Hepatocyte (in vitro differentiated cells): ENCODE results near the gene PYGL. TPM values are rescaled to one million over a fixed set of nuclear protein-coding genes. Genes with fewer than 3 reads are reported as not detected.
"Not testable (repeated sequence)": the region's sequence is repeated elsewhere in the genome, so short reads cannot be mapped to it uniquely, and the experiment has no call there.

Source experiments
- DNase-seq: peaks from one replicate; pipeline ENCODE4 v3.0.0-alpha.2; 2016; ENCODE audit warnings: low spot score
- H2AFZ ChIP-seq: fragments of 200-600 bp; sonication (generic); 2 replicates; pipeline ENCODE4 v1.6.0; 2016; ENCODE audit warnings: antibody characterized with exemption, mild to moderate bottlenecking
- H3K27ac ChIP-seq: fragments of 200-600 bp; sonication (generic); 2 replicates; pipeline ENCODE4 v1.5.1; 2016; ENCODE audit warnings: mild to moderate bottlenecking
- H3K27me3 ChIP-seq: fragments of 200-600 bp; sonication (generic); 2 replicates; pipeline ENCODE4 v1.6.1; 2016
- H3K36me3 ChIP-seq: fragments of 200-600 bp; sonication (generic); replicated peaks from 2 replicates; pipeline ENCODE4 v1.5.1; 2016; ENCODE audit warnings: low read depth; ENCODE audit not compliant: insufficient read depth
- H3K4me1 ChIP-seq: fragments of 200-600 bp; sonication (generic); 2 replicates; pipeline ENCODE4 v1.5.1; 2016; ENCODE audit warnings: mild to moderate bottlenecking, moderate library complexity; ENCODE audit not compliant: insufficient read depth
- H3K4me2 ChIP-seq: fragments of 200-600 bp; sonication (generic); 2 replicates; pipeline ENCODE4 v1.6.0; 2016
- H3K4me3 ChIP-seq: fragments of 200-600 bp; sonication (generic); 2 replicates; pipeline ENCODE4 v1.5.1; 2016; ENCODE audit warnings: mild to moderate bottlenecking
- H3K79me2 ChIP-seq: fragments of 200-600 bp; sonication (generic); 2 replicates; pipeline ENCODE4 v1.6.0; 2017; ENCODE audit warnings: mild to moderate bottlenecking
- H3K9me2 ChIP-seq: fragments of 200-600 bp; sonication (generic); replicated peaks from 2 replicates; pipeline ENCODE4 v1.6.0; 2017; ENCODE audit warnings: mild to moderate bottlenecking; ENCODE audit not compliant: insufficient read depth
- H3K9me3 ChIP-seq: fragments of 200-600 bp; sonication (generic); 2 replicates; pipeline ENCODE4 v1.5.1; 2016; ENCODE audit warnings: low read depth, mild to moderate bottlenecking
- H4K20me1 ChIP-seq: fragments of 200-600 bp; sonication (generic); 2 replicates; pipeline ENCODE4 v1.6.0; 2016; ENCODE audit warnings: mild to moderate bottlenecking; ENCODE audit not compliant: insufficient read depth, poor library complexity, severe bottlenecking
- EZH2 ChIP-seq: fragments of 200-600 bp; sonication (generic); IDR thresholded peaks from 2 replicates; pipeline ENCODE4 v1.6.1; 2016; ENCODE audit warnings: antibody characterized with exemption, mild to moderate bottlenecking, borderline replicate concordance
- EZH2phosphoT487 ChIP-seq: fragments of 200-600 bp; sonication (generic); IDR thresholded peaks from one replicate; pipeline ENCODE4 v1.6.1; 2018; ENCODE audit warnings: antibody characterized with exemption, mild to moderate bottlenecking, low read depth, moderate library complexity; ENCODE audit not compliant: unreplicated experiment, severe bottlenecking
- WGBS: methylation state at CpG from one replicate; pipeline ENCODE4 v1.1.6; 2016; ENCODE audit warnings: low lambda C conversion rate; ENCODE audit errors: missing lambda C conversion rate; 5-methylcytosine and 5-hydroxymethylcytosine counted together
- polyA plus RNA-seq: library from polyadenylated mRNA; unstranded; fragments of >200 nt; fragmentation: Nextera tagmentation; extraction: Ambion mirVana; gene quantifications from 2 replicates; pipeline ENCODE4 v1.2.1, GENCODE V29; 2016
- total RNA-seq: library from RNA; depleted of rRNA; stranded (reverse); fragments of >200 nt; gene quantifications from 2 replicates; pipeline ENCODE4 v1.2.3, GENCODE V29; 2014
- TF ChIP-seq, protein P1 (sequence below): fragments of 200-600 bp; sonication (generic); IDR thresholded peaks from 2 replicates; pipeline ENCODE4 v1.5.1; 2016; ENCODE audit warnings: antibody characterized with exemption, mild to moderate bottlenecking; ENCODE audit not compliant: poor library complexity

The PYGL gene
- total and polyA plus RNA-seq, 2 experiments from 2014 or later: 37.9 to 51.6 TPM

DNA sequence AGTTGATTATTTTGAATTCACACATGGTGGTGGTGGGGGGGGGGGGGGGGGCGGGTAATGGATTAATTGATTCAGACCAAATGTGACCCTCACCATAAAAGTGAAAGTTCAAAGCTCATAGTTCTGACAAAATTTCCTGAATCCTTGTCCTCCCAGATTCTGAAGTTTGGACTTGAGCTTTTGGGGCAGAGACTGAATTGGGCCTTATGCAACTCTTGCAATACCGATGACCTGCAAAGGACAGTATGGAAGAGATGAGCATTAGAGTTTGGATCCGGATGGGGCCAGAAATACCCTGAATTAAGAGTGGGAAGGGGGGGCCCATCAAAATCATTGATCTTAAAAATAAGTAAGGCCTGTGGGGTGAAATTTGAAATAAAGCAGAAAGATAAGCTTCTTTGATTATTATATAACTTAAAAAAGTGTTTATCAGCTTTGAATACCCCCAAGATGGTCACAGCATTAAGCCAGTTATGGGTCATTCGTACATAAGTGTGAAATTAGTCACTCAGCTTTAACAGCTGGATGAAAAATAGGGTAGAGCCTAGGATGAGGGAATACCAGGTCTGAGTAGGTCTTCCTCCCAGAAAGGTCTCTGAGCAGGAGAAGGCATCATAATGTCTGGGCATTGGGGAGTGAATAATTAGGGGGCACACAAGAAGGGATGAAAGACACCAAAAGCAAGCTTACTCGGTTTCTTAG lies 2.1 kb upstream of the PYGL start:
- no peak overlapping the region for H2AFZ ChIP-seq
- no peak for DNase-seq
- no peak overlapping the region for H3K4me3 ChIP-seq
- no peaks in the 10 kb centered on the region for H3K9me3 ChIP-seq
- H3K36me3 ChIP-seq: no peaks in the 10 kb centered on the region
- H3K27me3 ChIP-seq: no peaks in the 10 kb centered on the region
- no peaks in the 10 kb centered on the region for H3K79me2 ChIP-seq
- no peak overlapping the region for H3K4me2 ChIP-seq
- TF ChIP-seq, protein P1, sequence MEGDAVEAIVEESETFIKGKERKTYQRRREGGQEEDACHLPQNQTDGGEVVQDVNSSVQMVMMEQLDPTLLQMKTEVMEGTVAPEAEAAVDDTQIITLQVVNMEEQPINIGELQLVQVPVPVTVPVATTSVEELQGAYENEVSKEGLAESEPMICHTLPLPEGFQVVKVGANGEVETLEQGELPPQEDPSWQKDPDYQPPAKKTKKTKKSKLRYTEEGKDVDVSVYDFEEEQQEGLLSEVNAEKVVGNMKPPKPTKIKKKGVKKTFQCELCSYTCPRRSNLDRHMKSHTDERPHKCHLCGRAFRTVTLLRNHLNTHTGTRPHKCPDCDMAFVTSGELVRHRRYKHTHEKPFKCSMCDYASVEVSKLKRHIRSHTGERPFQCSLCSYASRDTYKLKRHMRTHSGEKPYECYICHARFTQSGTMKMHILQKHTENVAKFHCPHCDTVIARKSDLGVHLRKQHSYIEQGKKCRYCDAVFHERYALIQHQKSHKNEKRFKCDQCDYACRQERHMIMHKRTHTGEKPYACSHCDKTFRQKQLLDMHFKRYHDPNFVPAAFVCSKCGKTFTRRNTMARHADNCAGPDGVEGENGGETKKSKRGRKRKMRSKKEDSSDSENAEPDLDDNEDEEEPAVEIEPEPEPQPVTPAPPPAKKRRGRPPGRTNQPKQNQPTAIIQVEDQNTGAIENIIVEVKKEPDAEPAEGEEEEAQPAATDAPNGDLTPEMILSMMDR: no peak
- TF ChIP-seq EZH2phosphoT487 (no peak), EZH2 (no peak)
- H4K20me1 ChIP-seq: no peaks in the 10 kb centered on the region
- no peak overlapping the region for H3K27ac ChIP-seq
- no peaks in the 10 kb centered on the region for H3K4me1 ChIP-seq
- WGBS: 94% methylated on average over 5 of the region's 5 CpGs
- H3K9me2 ChIP-seq: no peaks in the 10 kb centered on the region

GRCh38 chr14:50944647-50945413 lies 547 bp upstream of the PYGL start:
- H3K36me3 ChIP-seq: no peaks in the 10 kb centered on the region
- no peaks in the 10 kb centered on the region for H3K27me3 ChIP-seq
- WGBS: 5% methylated on average over 27 of the region's 29 CpGs
- no peaks in the 10 kb centered on the region for H3K79me2 ChIP-seq
- DNase-seq: peak; percentile 54
- peak overlapping the region; percentile 98 for H3K4me2 ChIP-seq
- no peaks in the 10 kb centered on the region for H3K4me1 ChIP-seq
- H3K4me3 ChIP-seq: peak overlapping the region; percentile 76
- no peaks in the 10 kb centered on the region for H3K9me2 ChIP-seq
- no peaks in the 10 kb centered on the region for H3K9me3 ChIP-seq
- H3K27ac ChIP-seq: peak overlapping the region; percentile 67
- peak overlapping the region; percentile 97 for H2AFZ ChIP-seq
- TF ChIP-seq EZH2: no peak
- TF ChIP-seq EZH2phosphoT487: no peak
- TF ChIP-seq, protein P1: no peak
- H4K20me1 ChIP-seq: no peaks in the 10 kb centered on the region

- WGBS: 7% methylated on average over 26 of the region's 26 CpGs
- Histone ChIP-seq H3K79me2 (no peaks in the 10 kb centered on the region), H3K4me2 (peak overlapping the region; percentile 98), H3K9me3 (no peaks in the 10 kb centered on the region), H3K36me3 (no peaks in the 10 kb centered on the region), H3K27me3 (no peaks in the 10 kb centered on the region), H3K9me2 (no peaks in the 10 kb centered on the region), H4K20me1 (no peaks in the 10 kb centered on the region), H3K4me1 (peaks cover 3% of the 10 kb centered on the region), H3K27ac (peak overlapping the region; percentile 67), H3K4me3 (peak overlapping the region; percentile 76), H2AFZ (peak overlapping the region; percentile 97)
- peak; percentile 58 for DNase-seq
- TF ChIP-seq EZH2: no peak
- TF ChIP-seq, protein P1: no peak
These were observed 881 bp downstream of the PYGL start for GRCh38 chr14:50943261-50943942.

- not testable (repeated sequence) for H3K4me3 ChIP-seq, H3K36me3 ChIP-seq, H4K20me1 ChIP-seq, H3K79me2 ChIP-seq, H3K27ac ChIP-seq, H2AFZ ChIP-seq, H3K4me1 ChIP-seq, H3K9me2 ChIP-seq, H3K27me3 ChIP-seq, H3K4me2 ChIP-seq, H3K9me3 ChIP-seq, DNase-seq
- 94% methylated on average over 8 of the region's 8 CpGs for WGBS
These were observed 2.6 kb downstream of the PYGL start for GRCh38 chr14:50941638-50942037.
